ENCODE data around the gene EPHA8.

DNA sequence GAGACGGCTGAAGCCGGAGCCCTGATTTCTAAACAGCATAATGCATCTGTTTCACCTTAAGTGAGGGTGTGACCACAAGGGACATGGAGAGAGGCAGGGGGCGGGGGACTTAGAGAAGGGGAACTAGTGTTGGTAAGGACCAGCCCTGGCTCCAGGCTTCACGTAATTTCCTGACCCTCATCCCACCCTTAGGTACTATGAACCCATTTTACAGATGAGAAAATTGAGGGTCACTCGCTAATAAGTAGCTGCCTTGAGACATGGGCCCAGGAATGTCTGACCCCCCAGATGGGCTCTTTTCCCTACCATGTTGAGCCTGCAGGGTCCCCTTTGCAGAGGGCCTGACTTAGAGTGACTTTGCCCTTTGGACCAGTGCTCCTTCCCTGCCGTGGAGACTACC is 4.7 kb downstream of the EPHA8 start:
- no peak for TF ChIP-seq EZH2 (IDR thresholded peaks at IDR 0.05; ENCODE audit: insufficient read depth, low read length)
- TF ChIP-seq, protein P1, sequence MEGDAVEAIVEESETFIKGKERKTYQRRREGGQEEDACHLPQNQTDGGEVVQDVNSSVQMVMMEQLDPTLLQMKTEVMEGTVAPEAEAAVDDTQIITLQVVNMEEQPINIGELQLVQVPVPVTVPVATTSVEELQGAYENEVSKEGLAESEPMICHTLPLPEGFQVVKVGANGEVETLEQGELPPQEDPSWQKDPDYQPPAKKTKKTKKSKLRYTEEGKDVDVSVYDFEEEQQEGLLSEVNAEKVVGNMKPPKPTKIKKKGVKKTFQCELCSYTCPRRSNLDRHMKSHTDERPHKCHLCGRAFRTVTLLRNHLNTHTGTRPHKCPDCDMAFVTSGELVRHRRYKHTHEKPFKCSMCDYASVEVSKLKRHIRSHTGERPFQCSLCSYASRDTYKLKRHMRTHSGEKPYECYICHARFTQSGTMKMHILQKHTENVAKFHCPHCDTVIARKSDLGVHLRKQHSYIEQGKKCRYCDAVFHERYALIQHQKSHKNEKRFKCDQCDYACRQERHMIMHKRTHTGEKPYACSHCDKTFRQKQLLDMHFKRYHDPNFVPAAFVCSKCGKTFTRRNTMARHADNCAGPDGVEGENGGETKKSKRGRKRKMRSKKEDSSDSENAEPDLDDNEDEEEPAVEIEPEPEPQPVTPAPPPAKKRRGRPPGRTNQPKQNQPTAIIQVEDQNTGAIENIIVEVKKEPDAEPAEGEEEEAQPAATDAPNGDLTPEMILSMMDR (IDR thresholded peaks at IDR 0.05; ENCODE audit: insufficient read depth, low read depth, low read length), result no peak

All from astrocyte (in vitro differentiated cells and primary cell).